Motor neuron (in vitro differentiated cells): ENCODE measurements around the gene LNX1. TPM values are rescaled to one million over a fixed set of nuclear protein-coding genes. Genes with fewer than 3 reads are reported as not detected.
A peak's percentile ranks its signal among the peaks of the same experiment; 100 is the strongest.
"Not testable (repeated sequence)": the region's sequence is repeated elsewhere in the genome, so short reads cannot be mapped to it uniquely, and the experiment has no call there.

ENCODE experiments used
- ATAC-seq, 8 experiments: fragments of 200-7000 bp; cut with Tn5 transposase; replicated peaks in 6 of 8; 2 replicates each; pipeline ENCODE4 v1.8.0; 2021; ENCODE audit warnings: mild to moderate bottlenecking in 8 of 8, moderate library complexity in 8 of 8
- H3K27ac ChIP-seq, 2 donors: fragments of 250-450 bp; sonication (Bioruptor Pico); 2 replicates each; pipeline ENCODE4 v1.9.0; 2021; ENCODE audit warnings: antibody characterized with exemption in 2 of 2, mild to moderate bottlenecking in 2 of 2, moderate library complexity in 1 of 2
- H3K4me1 ChIP-seq, 2 donors: fragments of 250-450 bp; sonication (Bioruptor Pico); replicated peaks in 1 of 2; 2 replicates each; pipeline ENCODE4 v1.6.1; 2021; ENCODE audit warnings: antibody characterized with exemption in 2 of 2, mild to moderate bottlenecking in 2 of 2, moderate library complexity in 1 of 2
- H3K4me3 ChIP-seq, 5 donors: fragments of 250-450 bp; sonication (Bioruptor Pico); 2 replicates each; pipeline ENCODE4 v1.9.0; 2021; ENCODE audit warnings: antibody characterized with exemption in 5 of 5, mild to moderate bottlenecking in 5 of 5, moderate library complexity in 4 of 5
- WGBS, 10 experiments: fragments of 450-650 bp; shearing (Covaris generic); methylation state at CpG; one replicate each; pipeline ENCODE4 v1.0.0; 2022; 5-methylcytosine and 5-hydroxymethylcytosine counted together
- in situ Hi-C, 9 experiments: fragments of 400-800 bp; cut with MboI; loops; one replicate each; pipeline ENCODE4 v1.15.0; 2021; ENCODE audit warnings: low sequenced_read_pairs in 9 of 9, low pct_unique_long_range_greater_than_20kb in 2 of 9; ENCODE audit not compliant: unreplicated experiment in 9 of 9
- total RNA-seq, 8 experiments: library from RNA; unstranded; fragments of 300-600 nt; gene quantifications; 2 replicates each; pipeline versions ENCODE4 v1.2.3 to v1.2.4, GENCODE V29; 2022

Gene LNX1
- total RNA-seq, 8 experiments from 2014 or later = 0.64 to 18.7 (median 2.2) TPM

GRCh38 chr4:53477038-53477565, 114.2 kb downstream of the LNX1 start:
- H3K27ac ChIP-seq = no peak overlapping the region
- in situ Hi-C loops = no loop called here
- no peaks in the 10 kb centered on the region for H3K4me1 ChIP-seq
- ATAC-seq = peak in 1 of 8 experiments; percentile 2
- H3K4me3 ChIP-seq = no peak overlapping the region
- 32 to 100% (median 58%) methylated on average over 1 to 5 of the region's 5 CpGs for WGBS, 10 experiments

DNA sequence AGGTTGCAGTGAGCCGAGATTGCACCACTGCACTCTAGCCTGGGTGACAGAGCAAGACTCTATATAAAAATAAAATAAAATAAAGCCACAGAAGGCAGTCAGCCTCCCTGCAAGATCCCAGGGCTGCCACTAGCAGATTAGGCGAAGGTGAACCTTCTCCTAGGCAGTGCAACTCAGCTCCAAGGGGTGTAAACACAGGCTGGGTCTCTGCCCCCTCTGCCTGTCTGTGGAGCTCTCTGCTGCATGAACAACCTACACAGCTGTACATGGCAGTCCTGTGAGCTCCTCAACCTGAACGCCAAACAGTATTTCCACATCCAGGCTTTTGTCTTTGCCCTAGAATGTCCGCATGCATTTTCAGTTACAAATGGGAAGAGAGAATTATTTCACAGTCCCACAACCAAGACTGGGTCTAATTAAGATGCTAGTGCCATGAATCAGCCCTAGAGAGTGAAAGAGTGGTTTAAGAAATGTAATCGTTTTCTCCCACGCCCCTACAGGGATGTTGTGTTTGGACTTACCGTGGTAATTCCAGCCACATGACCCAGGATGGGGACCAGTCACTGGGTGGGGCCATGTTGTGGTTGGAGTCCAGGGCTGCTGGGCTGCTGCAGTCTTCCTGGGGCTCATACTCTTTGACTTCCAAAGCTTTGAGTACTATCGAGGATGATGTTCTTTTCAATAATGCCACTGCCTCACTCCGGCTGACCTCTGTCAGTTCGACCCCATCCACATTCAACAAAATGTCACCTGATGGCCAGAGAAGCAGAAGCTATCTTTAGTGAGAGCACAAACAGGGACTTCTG, 114.9 kb downstream of the LNX1 start:
- no peak overlapping the region for H3K4me3 ChIP-seq
- no peaks in the 10 kb centered on the region for H3K4me1 ChIP-seq
- peak in 3 of 8 experiments; percentile 34 to 91 (median 88) for ATAC-seq
- in situ Hi-C loops = no loop called here
- H3K27ac ChIP-seq = no peak overlapping the region
- WGBS, 10 experiments = 4 to 94% (median 71%) methylated on average over 1 to 8 of the region's 10 CpGs; no CpG with 5 or more reads in 2 of the 10 experiments

GRCh38 chr4:53466576-53466975, 124.7 kb downstream of the LNX1 start:
- H3K4me3 ChIP-seq, H3K4me1 ChIP-seq, in situ Hi-C loops, ATAC-seq, H3K27ac ChIP-seq: not testable (repeated sequence)
- 89 to 100% (median 90%) methylated on average over 2 to 4 of the region's 6 CpGs; no CpG with 5 or more reads in 7 of the 10 experiments for WGBS, 10 experiments

DNA sequence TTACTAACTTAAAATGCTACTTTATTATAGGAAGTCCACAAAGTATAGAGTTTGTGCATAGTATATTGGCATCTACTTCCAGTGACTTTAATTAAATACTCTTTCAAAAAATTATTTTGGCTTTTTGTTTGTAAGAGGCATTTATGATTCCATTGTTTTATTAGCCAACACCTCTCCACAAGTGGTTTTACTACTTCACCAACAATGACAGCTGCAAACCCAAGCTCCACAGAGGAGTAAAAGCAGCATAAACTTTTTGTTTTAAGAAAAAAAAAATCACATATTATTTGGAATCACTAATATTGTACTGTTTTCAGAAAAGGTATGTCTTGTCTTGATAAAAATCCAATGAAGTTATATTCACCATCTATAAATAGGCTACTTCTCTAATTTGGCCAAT, 125.4 kb downstream of the LNX1 start:
- no peak for ATAC-seq
- Histone ChIP-seq H3K4me3 (no peak overlapping the region), H3K4me1 (no peaks in the 10 kb centered on the region), H3K27ac (no peak overlapping the region)
- in situ Hi-C loops = no loop called here

DNA sequence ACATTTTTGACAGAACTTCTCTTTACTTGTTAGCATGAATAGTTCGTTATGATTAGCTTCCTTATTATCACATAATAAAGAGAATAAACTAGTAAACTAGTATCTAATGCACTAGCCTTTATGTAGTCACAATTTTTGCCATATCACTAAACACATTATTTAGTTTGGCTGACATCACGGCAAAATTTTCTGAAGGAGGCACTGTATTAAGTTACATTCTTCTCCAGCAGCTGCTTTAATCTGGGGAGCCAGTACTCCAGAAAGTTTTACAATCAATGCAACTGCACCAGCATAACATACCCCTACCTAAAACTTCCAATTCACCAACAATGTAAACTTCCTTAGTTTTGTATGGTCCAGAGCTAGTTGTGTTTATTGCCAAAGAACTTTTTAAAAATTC, 126.0 kb downstream of the LNX1 start:
- in situ Hi-C loops = no loop called here
- WGBS, 10 experiments = 81 to 100% (median 95%) methylated on average over 1 to 2 of the region's 2 CpGs; no CpG with 5 or more reads in 1 of the 10 experiments
- H3K27ac ChIP-seq = no peak overlapping the region
- H3K4me3 ChIP-seq = no peak overlapping the region
- no peak for ATAC-seq
- H3K4me1 ChIP-seq = no peaks in the 10 kb centered on the region

DNA sequence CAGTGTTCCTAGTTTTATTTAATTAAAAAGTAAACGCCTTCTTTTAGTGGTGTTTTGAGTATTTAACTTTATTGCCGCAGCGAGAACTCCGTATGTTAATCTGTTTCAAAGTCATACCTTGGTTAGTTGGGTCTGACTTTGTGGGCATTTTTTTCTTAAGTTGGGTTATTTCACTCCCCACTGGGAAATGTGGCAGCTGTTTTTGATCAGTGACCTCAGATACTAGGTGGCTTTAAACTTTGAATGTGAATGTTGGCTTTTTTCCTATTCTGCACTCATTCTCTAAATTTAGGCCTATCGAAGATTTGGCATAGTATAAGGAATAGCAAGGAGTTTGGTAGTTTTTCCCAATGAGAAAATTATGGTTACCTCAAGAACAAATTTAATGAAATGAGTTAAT, 127.9 kb downstream of the LNX1 start:
- H3K4me3 ChIP-seq = no peak overlapping the region
- no peak for ATAC-seq
- 62 to 100% (median 91%) methylated on average over 2 to 5 of the region's 5 CpGs for WGBS, 10 experiments
- no peak overlapping the region for H3K27ac ChIP-seq
- in situ Hi-C loops = no loop called here
- no peaks in the 10 kb centered on the region for H3K4me1 ChIP-seq

DNA sequence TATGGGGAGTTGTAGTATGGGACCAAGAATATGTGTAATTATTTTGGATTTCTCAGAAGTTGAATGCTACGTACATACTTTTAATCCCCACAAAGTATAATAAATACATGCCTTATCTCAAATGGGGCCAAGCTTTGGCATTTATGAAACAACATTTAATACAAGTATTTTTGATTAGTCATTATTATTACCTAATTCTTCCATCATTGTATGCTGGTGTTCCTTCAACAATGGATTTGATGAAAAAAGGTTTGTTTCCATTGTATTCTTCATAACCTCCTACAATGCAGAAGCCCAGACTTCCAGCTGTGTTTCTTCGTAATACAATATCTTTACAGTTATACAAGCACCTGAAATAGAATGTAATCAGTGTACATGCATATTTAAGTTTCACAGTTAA, 130.0 kb downstream of the LNX1 start:
- WGBS, 10 experiments = 71 to 100% (median 100%) methylated on average over 1 to 2 of the region's 2 CpGs; no CpG with 5 or more reads in 1 of the 10 experiments
- no peak for ATAC-seq
- Histone ChIP-seq H3K4me1 (no peaks in the 10 kb centered on the region), H3K4me3 (no peak overlapping the region), H3K27ac (no peak overlapping the region)
- in situ Hi-C loops = no loop called here

DNA sequence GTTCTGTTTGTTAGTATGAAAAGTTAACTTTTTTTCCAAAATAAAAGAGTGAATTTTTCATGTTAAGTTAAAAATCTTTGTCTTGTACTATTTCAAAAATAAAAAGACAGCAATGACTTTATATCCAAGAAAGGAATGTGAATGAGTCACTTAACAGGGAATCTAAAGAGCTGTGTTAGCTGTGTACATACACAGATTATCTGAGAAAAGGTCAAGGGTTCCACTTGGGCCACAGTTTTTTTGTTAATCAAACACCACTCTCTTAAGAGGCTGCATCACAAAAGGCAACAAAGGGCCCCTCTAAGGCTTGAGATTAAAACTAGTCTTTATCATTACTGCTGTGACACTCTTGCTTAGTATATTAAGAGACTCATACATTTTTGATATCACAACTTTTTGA, 131.7 kb downstream of the LNX1 start:
- H3K27ac ChIP-seq = no peak overlapping the region

DNA sequence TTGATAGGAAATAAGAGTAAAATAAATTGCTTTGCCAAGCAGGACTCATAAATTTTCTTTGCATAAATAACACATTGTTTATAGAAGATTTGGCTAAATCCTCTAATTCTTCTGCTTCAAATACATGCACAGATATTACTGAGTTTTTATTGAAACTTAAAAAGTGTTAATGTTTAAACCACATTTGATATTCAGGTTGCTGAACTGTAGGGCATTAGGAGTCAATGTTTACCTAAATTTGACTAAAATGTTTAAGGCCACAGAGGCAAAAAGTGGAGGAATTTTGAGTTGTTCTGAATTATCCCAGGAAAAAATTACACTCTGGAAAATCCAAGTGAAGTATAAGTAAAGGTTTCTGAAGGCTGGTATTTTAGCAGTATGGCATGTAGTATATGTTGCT, 135.1 kb downstream of the LNX1 start:
- ATAC-seq = no peak
- Histone ChIP-seq H3K27ac (no peak overlapping the region), H3K4me1 (no peaks in the 10 kb centered on the region), H3K4me3 (no peak overlapping the region)
- in situ Hi-C loops = no loop called here

More for the DNA sequence above, 131.7 kb downstream of the LNX1 start:
- ATAC-seq = peak in 1 of 8 experiments; percentile 54
- no peak overlapping the region for H3K4me3 ChIP-seq
- no peaks in the 10 kb centered on the region for H3K4me1 ChIP-seq
- in situ Hi-C loops = no loop called here

DNA sequence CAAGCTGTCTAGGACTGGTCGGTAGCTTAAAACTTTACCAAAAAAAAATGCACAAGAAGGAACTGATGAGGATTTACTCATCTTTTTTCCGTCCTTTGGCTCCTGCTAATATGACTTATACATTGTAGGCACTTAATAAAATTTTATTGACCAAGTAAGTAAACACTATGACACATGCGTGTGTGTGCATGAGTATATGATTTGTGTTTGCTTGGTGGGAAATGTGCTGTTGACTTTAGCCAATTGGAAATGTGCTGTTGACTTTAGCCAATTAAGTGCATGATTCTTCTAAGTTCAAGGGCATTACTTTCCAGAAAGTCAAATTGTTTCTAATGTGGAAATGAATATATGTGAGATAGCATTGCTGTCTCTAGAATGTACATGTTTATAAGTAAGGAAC, 135.5 kb downstream of the LNX1 start:
- Histone ChIP-seq H3K4me1 (no peaks in the 10 kb centered on the region), H3K27ac (no peak overlapping the region), H3K4me3 (no peak overlapping the region)
- in situ Hi-C loops = no loop called here
- no peak for ATAC-seq
- 87 to 100% (median 100%) methylated on average over 1 to 3 of the region's 3 CpGs; no CpG with 5 or more reads in 1 of the 10 experiments for WGBS, 10 experiments

DNA sequence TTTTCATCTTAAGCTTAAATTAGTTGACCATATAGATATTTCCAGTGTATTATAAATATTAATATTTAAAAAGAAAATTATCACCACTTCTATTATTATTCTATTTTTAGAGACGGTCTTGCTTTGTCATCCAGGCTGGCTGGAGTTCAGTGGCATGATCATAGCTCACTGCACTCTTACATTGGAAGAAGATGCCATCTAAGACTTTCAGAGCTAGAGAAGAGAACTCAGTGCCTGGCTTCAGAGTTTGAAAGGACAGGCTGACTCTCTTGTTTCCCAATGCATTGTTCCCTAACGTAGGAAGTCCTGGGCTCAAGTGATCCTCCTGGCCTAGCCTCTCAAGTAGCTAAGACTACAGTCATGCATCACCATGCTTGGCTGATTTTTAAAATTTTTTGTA, 137.9 kb downstream of the LNX1 start:
- H3K27ac ChIP-seq = no peak overlapping the region
- WGBS, 10 experiments = 67 to 100% (median 100%) methylated on average over 1 to 2 of the region's 2 CpGs; no CpG with 5 or more reads in 2 of the 10 experiments
- no peak overlapping the region for H3K4me3 ChIP-seq
- ATAC-seq = no peak
- H3K4me1 ChIP-seq = no peaks in the 10 kb centered on the region
- in situ Hi-C loops = no loop called here

DNA sequence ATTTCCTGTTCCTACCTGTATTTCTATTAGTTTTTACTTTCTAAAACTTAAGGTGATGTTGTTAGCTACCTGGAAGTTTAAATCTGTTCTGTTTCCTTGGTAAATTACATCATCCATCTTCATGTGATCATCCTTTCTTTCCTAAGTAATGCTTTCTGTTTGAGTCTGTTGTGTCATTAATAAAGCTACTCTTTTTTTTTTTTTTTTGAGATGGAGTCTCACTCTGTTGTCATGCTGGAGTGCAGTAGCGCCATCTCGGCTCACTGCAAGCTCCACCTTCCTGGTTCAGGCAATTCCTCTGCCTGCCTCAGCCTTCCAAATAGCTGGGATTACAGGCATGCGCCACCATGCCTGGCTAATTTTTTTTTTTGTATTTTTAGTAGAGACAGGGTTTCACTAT, 140.5 kb downstream of the LNX1 start:
- ATAC-seq = peak in 5 of 8 experiments; percentile 24 to 79 (median 49)
- 86 to 100% (median 94%) methylated on average over 1 to 3 of the region's 3 CpGs; no CpG with 5 or more reads in 1 of the 10 experiments for WGBS, 10 experiments
- in situ Hi-C loops = no loop called here
- no peak overlapping the region for H3K27ac ChIP-seq
- no peaks in the 10 kb centered on the region for H3K4me1 ChIP-seq
- H3K4me3 ChIP-seq = no peak overlapping the region

DNA sequence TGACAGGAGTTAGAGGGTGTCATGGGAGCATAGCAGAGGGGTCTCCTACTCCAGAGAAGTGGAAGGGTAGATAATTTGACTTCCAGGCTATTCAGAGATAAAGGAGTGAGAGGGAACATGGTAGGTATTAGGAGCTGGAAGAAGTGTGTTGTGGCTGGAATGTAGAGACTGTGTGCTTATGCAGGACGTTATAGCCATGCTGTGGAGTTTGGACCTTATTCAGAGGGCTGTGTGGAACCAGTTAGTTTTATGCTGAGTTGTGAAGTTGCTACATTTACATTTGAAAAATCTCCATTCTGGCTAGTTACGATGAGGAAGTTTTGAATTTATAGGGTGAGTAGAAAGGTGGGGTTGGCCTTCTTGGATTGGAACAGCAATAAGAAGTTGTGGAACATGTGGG, 146.3 kb downstream of the LNX1 start:
- Histone ChIP-seq H3K4me1 (no peaks in the 10 kb centered on the region), H3K27ac (no peak overlapping the region), H3K4me3 (no peak overlapping the region)
- in situ Hi-C loops = no loop called here
- 63 to 100% (median 90%) methylated on average over 1 to 2 of the region's 2 CpGs; no CpG with 5 or more reads in 1 of the 10 experiments for WGBS, 10 experiments
- ATAC-seq = no peak

GRCh38 chr4:53441564-53441963, 149.7 kb downstream of the LNX1 start:
- no peak overlapping the region for H3K4me3 ChIP-seq
- in situ Hi-C loops = no loop called here
- no peaks in the 10 kb centered on the region for H3K4me1 ChIP-seq
- no peak for ATAC-seq
- 86 to 100% (median 92%) methylated on average over 1 of the region's 1 CpG; no CpG with 5 or more reads in 3 of the 10 experiments for WGBS, 10 experiments
- no peak overlapping the region for H3K27ac ChIP-seq
